Subcutaneous abdominal adipose tissue (tissue), 5 donors: Measurements from ENCODE around the gene KRT76.
"Not testable (repeated sequence)": the region's sequence is repeated elsewhere in the genome, so short reads cannot be mapped to it uniquely, and the experiment has no call there.

ENCODE experiments used
- H3K27ac ChIP-seq: one replicate; pipeline ENCODE4 v1.7.0; 2013; ENCODE audit warnings: low read depth, mild to moderate bottlenecking, inconsistent platforms, low read length, moderate library complexity
- H3K27me3 ChIP-seq, 5 donors: one replicate each; pipeline ENCODE4 v1.7.0; 2013; ENCODE audit warnings: low read length in 5 of 5, inconsistent platforms in 1 of 5; ENCODE audit not compliant: control insufficient read depth in 5 of 5, insufficient read depth in 4 of 5
- H3K36me3 ChIP-seq, 5 donors: one replicate each; pipeline ENCODE4 v1.7.0; 2013; ENCODE audit warnings: low read length in 5 of 5; ENCODE audit not compliant: control insufficient read depth in 5 of 5, insufficient read depth in 5 of 5
- H3K4me1 ChIP-seq, 5 donors: one replicate each; pipeline ENCODE4 v1.7.0; 2013; ENCODE audit warnings: low read length in 5 of 5, mild to moderate bottlenecking in 3 of 5, moderate library complexity in 1 of 5; ENCODE audit not compliant: control insufficient read depth in 5 of 5, insufficient read depth in 5 of 5
- H3K4me3 ChIP-seq, 5 donors: one replicate each; pipeline ENCODE4 v1.7.0; 2013; ENCODE audit warnings: low read length in 5 of 5, low read depth in 1 of 5
- H3K9ac ChIP-seq, 5 donors: one replicate each; pipeline ENCODE4 v1.7.0; 2013; ENCODE audit warnings: low read length in 5 of 5, mild to moderate bottlenecking in 4 of 5, moderate library complexity in 3 of 5
- H3K9me3 ChIP-seq, 5 donors: one replicate each; pipeline ENCODE4 v1.7.0; 2013; ENCODE audit warnings: low read length in 5 of 5; ENCODE audit not compliant: control insufficient read depth in 5 of 5
- donor health status: healthy.
- donor health status: healthy.
- donor health status: healthy.
- donor health status: healthy.
- donor health status: healthy.

The KRT76 gene

GRCh38 chr12:52797529-52797894, 20.4 kb upstream of the KRT76 start:
- H3K36me3 ChIP-seq = no peaks in the 10 kb centered on the region
- H3K4me1 ChIP-seq = no peaks in the 10 kb centered on the region
- no peak overlapping the region for H3K27ac ChIP-seq
- H3K4me3 ChIP-seq = no peak overlapping the region
- H3K27me3 ChIP-seq = peaks cover 0 to 7% (median 0%) of the 10 kb centered on the region in 5 donors
- no peaks in the 10 kb centered on the region for H3K9me3 ChIP-seq
- no peak overlapping the region for H3K9ac ChIP-seq

GRCh38 chr12:52796839-52797528, 19.8 kb upstream of the KRT76 start:
- Histone ChIP-seq H3K9me3 (no peaks in the 10 kb centered on the region), H3K4me3 (no peak overlapping the region), H3K36me3 (no peaks in the 10 kb centered on the region), H3K27me3 (peaks cover 0 to 9% (median 1%) of the 10 kb centered on the region in 5 donors), H3K27ac (no peak overlapping the region), H3K9ac (no peak overlapping the region), H3K4me1 (no peaks in the 10 kb centered on the region)

GRCh38 chr12:52796429-52796794, 19.3 kb upstream of the KRT76 start:
- Histone ChIP-seq H3K4me3 (no peak overlapping the region), H3K4me1 (no peaks in the 10 kb centered on the region), H3K9me3 (no peaks in the 10 kb centered on the region), H3K27ac (no peak overlapping the region), H3K9ac (no peak overlapping the region), H3K36me3 (no peaks in the 10 kb centered on the region), H3K27me3 (peaks cover under 1 to 14% (median 5%) of the 10 kb centered on the region in 5 donors)

GRCh38 chr12:52795694-52796428, 18.7 kb upstream of the KRT76 start, which contains the start of gene KRT3:
Gene KRT3 (minus strand): TSS chr12:52796117. CDS start chr12:52796042, 75 bp downstream.
- Histone ChIP-seq H3K36me3 (no peaks in the 10 kb centered on the region), H3K4me3 (no peak within 1 kb of the TSS), H3K9ac (no peak within 1 kb of the TSS), H3K27me3 (peaks cover 6 to 20% (median 10%) of the 10 kb centered on the region in 5 donors), H3K27ac (no peak within 1 kb of the TSS), H3K9me3 (no peaks in the 10 kb centered on the region), H3K4me1 (no peaks in the 10 kb centered on the region)

- H3K27ac ChIP-seq, H3K4me3 ChIP-seq, H3K9me3 ChIP-seq, H3K36me3 ChIP-seq, H3K9ac ChIP-seq, H3K4me1 ChIP-seq: not testable (repeated sequence)
- peaks cover 12 to 24% (median 14%) of the 10 kb centered on the region in 5 donors for H3K27me3 ChIP-seq
Observed at GRCh38 chr12:52795332-52795674, 18.2 kb upstream of the KRT76 start.

GRCh38 chr12:52794479-52795331, 17.6 kb upstream of the KRT76 start:
- Histone ChIP-seq H3K27ac (no peak overlapping the region), H3K4me3 (no peak overlapping the region), H3K27me3 (peaks cover 14 to 30% (median 19%) of the 10 kb centered on the region in 5 donors), H3K9ac (no peak overlapping the region), H3K9me3 (no peaks in the 10 kb centered on the region), H3K4me1 (peaks cover 0 to 7% (median 0%) of the 10 kb centered on the region in 5 donors), H3K36me3 (no peaks in the 10 kb centered on the region)

- H3K4me1 ChIP-seq = peaks cover 0 to 7% (median 0%) of the 10 kb centered on the region in 5 donors
- H3K36me3 ChIP-seq = no peaks in the 10 kb centered on the region
- H3K4me3 ChIP-seq = no peak overlapping the region
- no peak overlapping the region for H3K9ac ChIP-seq
- H3K27ac ChIP-seq = no peak overlapping the region
- H3K27me3 ChIP-seq = peaks cover 14 to 39% (median 29%) of the 10 kb centered on the region in 5 donors
- no peaks in the 10 kb centered on the region for H3K9me3 ChIP-seq
Observed at GRCh38 chr12:52792185-52793029, 15.3 kb upstream of the KRT76 start.

- Histone ChIP-seq H3K9ac (no peak overlapping the region), H3K27me3 (peaks cover 14 to 39% (median 29%) of the 10 kb centered on the region in 5 donors)
Observed at GRCh38 chr12:52791271-52792184, 14.4 kb upstream of the KRT76 start.

More at GRCh38 chr12:52791271-52792184, 14.4 kb upstream of the KRT76 start:
- no peak overlapping the region for H3K27ac ChIP-seq
- no peaks in the 10 kb centered on the region for H3K9me3 ChIP-seq
- H3K36me3 ChIP-seq = no peaks in the 10 kb centered on the region
- no peak overlapping the region for H3K4me3 ChIP-seq
- H3K4me1 ChIP-seq = peaks cover 0 to 7% (median 0%) of the 10 kb centered on the region in 5 donors
